ENCODE data around the gene RAB6C.
"Not testable (repeated sequence)": the region's sequence is repeated elsewhere in the genome, so short reads cannot be mapped to it uniquely, and the experiment has no call there.

Gene RAB6C

DNA sequence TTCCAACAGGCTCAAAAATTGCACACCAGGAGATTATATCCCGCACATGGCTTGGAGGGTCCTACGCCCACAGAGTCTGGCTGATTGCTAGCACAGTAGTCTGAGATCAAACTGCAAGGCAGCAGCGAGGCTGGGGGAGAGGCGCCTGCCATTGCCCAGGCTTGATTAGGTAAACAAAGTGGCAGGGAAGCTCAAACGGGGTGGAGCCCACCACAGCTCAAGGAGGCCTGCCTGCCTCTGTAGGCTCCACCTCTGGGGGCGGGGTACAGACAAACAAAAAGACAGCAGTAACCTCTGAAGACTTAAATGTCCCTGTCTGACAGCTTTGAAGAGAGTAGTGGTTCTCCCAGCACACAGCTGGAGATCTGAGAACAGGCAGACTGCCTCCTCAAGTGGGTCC is 19.3 kb downstream of the RAB6C start:
- H3K4me1 ChIP-seq (ENCODE audit: control insufficient read depth in 1 of 2, insufficient read depth in 2 of 2, low read length in 2 of 2); H3K27me3 ChIP-seq (ENCODE audit: low read depth, low read length); H3K27ac ChIP-seq (ENCODE audit: low read length); H3K4me3 ChIP-seq (ENCODE audit: low read depth in 1 of 2, low read length in 2 of 2); H3K36me3 ChIP-seq (ENCODE audit: control insufficient read depth in 1 of 2, insufficient read depth in 2 of 2, low read length in 2 of 2); H3K9me3 ChIP-seq (ENCODE audit: control insufficient read depth in 1 of 2, low read length in 2 of 2): not testable (repeated sequence)

DNA sequence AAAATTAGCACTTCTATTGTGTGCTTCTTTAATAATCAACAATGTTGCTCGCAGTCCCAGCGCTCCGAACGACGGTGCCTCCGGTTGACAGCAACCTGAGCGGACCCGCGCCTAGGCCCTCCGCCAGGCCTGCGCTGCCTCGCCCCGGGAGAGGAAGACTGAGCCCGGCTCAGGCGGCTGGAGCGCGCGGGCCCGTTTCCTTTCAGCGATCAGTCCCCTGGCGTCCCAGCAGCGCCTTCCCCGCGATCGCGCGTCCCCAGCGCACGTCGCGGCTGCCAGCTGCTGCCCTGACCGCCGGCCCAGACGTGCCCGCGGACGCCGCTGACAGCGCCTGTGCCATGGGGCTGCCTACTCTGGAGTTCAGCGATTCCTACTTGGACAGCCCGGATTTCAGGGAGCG is 26.4 kb downstream of the RAB6C start:
- H3K4me3 ChIP-seq (ENCODE audit: low read depth in 1 of 2, low read length in 2 of 2); H3K9me3 ChIP-seq (ENCODE audit: control insufficient read depth in 1 of 2, low read length in 2 of 2); H3K27ac ChIP-seq (ENCODE audit: low read length): not testable (repeated sequence)

GRCh38 chr2:130016701-130017100 is 37.2 kb downstream of the RAB6C start:
- not testable (repeated sequence) for H3K4me1 ChIP-seq (ENCODE audit: control insufficient read depth in 1 of 2, insufficient read depth in 2 of 2, low read length in 2 of 2); H3K9me3 ChIP-seq (ENCODE audit: control insufficient read depth in 1 of 2, low read length in 2 of 2); H3K27ac ChIP-seq (ENCODE audit: low read length); H3K27me3 ChIP-seq (ENCODE audit: low read depth, low read length); H3K4me3 ChIP-seq (ENCODE audit: low read depth in 1 of 2, low read length in 2 of 2); H3K36me3 ChIP-seq (ENCODE audit: control insufficient read depth in 1 of 2, insufficient read depth in 2 of 2, low read length in 2 of 2)

More for the DNA sequence above, 26.4 kb downstream of the RAB6C start:
- not testable (repeated sequence) for H3K4me1 ChIP-seq (ENCODE audit: control insufficient read depth in 1 of 2, insufficient read depth in 2 of 2, low read length in 2 of 2); H3K27me3 ChIP-seq (ENCODE audit: low read depth, low read length); H3K36me3 ChIP-seq (ENCODE audit: control insufficient read depth in 1 of 2, insufficient read depth in 2 of 2, low read length in 2 of 2)

DNA sequence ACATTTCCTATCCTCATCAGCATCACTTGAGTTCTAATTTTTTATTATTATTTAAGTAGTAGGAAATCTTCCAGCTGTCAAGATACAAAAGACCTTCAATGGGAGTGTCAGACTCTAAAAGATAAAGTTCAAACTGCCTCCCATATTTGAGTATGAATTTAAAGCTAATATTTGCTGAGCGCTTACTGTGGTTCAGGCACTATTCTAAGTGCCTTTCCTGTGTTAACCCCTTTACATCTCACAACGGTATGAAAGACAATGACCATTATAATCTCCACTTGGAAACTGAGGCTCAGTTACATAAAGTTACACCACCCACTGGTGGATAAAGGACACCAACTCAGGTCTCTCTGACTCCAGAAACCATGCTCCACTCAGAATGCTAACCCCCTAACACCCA is 39.9 kb downstream of the RAB6C start:
- H3K4me1 ChIP-seq (ENCODE audit: control insufficient read depth in 1 of 2, insufficient read depth in 2 of 2, low read length in 2 of 2) = no peaks in the 10 kb centered on the region
- no peaks in the 10 kb centered on the region for H3K9me3 ChIP-seq (ENCODE audit: control insufficient read depth in 1 of 2, low read length in 2 of 2)
- no peak overlapping the region for H3K27ac ChIP-seq (ENCODE audit: low read length)
- no peaks in the 10 kb centered on the region for H3K36me3 ChIP-seq (ENCODE audit: control insufficient read depth in 1 of 2, insufficient read depth in 2 of 2, low read length in 2 of 2)
- H3K27me3 ChIP-seq (ENCODE audit: low read depth, low read length) = no peaks in the 10 kb centered on the region
- no peak overlapping the region for H3K4me3 ChIP-seq (ENCODE audit: low read depth in 1 of 2, low read length in 2 of 2)

DNA sequence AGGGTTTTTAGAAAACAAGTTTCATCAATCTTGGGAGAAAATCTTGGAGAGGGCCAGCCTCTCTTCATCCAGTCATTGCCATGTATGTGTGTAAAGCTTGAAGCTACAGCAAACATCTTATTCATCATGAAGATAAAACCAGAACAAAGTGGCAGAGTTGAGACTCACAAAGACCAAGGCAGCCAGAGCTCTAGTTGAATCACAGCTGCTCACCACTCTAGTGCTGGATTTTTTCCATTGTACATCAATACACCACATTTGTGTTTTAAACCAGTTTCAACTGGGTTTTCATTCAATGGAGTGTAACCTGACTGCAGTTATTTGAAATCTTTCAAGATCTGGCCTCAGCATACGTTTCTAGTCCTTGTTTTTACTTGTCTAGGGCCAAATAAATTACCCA is 40.6 kb downstream of the RAB6C start:
- not testable (repeated sequence) for H3K27me3 ChIP-seq (ENCODE audit: low read depth, low read length); H3K36me3 ChIP-seq (ENCODE audit: control insufficient read depth in 1 of 2, insufficient read depth in 2 of 2, low read length in 2 of 2); H3K27ac ChIP-seq (ENCODE audit: low read length); H3K4me3 ChIP-seq (ENCODE audit: low read depth in 1 of 2, low read length in 2 of 2); H3K4me1 ChIP-seq (ENCODE audit: control insufficient read depth in 1 of 2, insufficient read depth in 2 of 2, low read length in 2 of 2); H3K9me3 ChIP-seq (ENCODE audit: control insufficient read depth in 1 of 2, low read length in 2 of 2)

DNA sequence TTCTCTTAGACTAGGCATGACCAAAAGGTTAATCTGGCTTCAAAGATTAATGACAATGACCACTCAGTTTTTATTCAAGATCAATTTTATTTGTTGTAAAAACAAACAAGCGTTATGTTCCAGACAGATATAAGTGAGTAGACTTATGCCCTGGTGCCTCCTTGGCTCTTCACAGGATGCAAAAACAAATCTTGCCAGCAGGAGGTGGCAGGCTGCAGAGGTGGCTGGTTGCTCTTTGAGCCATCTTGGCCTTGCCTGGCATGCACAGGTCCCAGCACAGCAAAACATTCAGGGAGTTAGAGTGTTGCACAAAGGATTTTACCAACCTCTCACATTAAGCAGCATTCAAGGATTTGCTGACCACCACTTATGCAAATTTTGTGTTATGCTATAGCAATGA is 46.5 kb downstream of the RAB6C start:
- not testable (repeated sequence) for H3K27me3 ChIP-seq (ENCODE audit: low read depth, low read length); H3K27ac ChIP-seq (ENCODE audit: low read length); H3K4me3 ChIP-seq (ENCODE audit: low read depth in 1 of 2, low read length in 2 of 2); H3K36me3 ChIP-seq (ENCODE audit: control insufficient read depth in 1 of 2, insufficient read depth in 2 of 2, low read length in 2 of 2); H3K9me3 ChIP-seq (ENCODE audit: control insufficient read depth in 1 of 2, low read length in 2 of 2); H3K4me1 ChIP-seq (ENCODE audit: control insufficient read depth in 1 of 2, insufficient read depth in 2 of 2, low read length in 2 of 2)
